HG03521 (cell line): ENCODE measurements around the gene RASEF.

ENCODE experiments used
- ATAC-seq: cut with Tn5 transposase; IDR thresholded peaks from one replicate; pipeline ENCODE4 v1.9.1; 2021; ENCODE audit warnings: mild to moderate bottlenecking, moderate library complexity; ENCODE audit not compliant: unreplicated experiment

The RASEF gene

DNA sequence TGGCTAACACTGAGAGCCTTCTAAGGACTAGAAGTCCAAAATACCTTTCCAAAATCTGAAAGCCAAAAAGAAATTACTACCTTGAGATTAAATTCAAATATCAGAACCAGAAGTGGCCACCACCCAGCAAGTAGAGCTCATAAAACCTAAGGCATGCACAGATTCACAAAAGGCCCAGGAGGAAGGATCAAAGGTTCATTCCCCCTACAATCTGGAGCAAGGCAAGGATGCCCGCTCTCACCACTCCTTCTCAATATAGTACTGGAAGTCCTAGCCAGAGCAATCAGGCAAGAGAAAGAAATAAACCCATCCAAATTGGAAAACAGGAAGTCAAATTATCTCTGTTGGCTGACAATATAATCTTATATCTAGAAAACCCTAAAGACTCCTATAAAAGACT is 6.0 kb downstream of the RASEF start:
- no peak for ATAC-seq

DNA sequence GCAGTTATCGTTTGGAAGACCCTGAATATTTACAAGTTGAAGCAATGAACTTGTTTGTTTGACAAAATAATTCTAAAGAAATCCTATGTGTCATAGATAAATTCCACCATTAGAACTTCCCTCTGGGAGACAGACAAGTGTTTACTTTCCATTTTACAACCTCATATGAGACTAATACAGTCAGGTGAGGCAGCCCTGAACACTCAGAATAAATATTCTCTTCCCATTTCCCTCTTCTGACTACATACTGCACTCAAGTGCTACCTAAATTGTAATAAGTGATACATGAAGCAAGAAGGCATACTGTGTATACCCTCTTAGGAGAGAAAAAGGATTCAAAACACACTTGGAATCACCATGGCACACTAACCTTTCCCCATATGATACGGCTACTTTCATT is 6.8 kb downstream of the RASEF start:
- no peak for ATAC-seq

DNA sequence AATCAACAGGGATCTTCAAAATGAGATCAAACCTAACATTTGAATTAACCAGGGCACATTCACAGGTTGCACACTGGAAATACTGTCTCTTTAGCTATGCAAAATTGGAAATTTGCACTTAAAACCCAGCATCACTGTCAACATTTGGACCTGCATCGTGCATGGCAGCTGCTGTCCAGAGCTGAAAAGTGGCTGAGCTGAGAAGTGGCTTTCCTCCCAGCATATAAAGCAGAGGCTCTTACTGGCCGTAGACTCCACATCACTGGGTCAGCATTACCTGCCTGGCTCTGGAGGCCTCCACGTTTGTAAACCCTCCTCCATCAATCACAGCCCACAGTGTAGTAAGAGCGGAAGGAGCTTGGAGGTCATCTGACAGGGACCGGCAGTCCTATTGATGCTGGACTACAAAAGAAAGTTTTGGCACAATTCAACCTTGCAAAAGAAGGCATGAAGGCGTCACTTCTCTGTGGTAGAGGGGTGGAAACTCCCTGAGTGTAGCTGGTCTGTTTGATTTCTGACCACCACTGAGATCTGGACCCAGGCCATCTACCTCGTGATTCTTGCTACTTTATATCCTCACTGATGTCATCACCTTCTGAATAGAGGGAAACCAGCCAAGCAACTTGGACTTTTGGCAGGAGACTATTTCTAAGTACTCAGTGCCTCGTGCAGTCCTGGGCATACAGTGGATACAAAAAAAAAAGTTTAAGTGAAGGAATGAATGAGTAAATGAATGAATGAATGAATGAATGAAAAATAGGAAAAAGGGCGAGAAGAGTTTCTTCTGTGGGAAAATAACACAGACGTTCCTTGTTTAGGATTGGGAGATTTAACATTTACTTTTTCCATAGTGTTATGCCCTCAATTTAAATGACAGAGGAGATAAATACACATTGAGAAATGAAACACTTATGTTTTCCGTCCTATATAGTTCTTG is 14.8 kb downstream of the RASEF start:
- no peak for ATAC-seq

DNA sequence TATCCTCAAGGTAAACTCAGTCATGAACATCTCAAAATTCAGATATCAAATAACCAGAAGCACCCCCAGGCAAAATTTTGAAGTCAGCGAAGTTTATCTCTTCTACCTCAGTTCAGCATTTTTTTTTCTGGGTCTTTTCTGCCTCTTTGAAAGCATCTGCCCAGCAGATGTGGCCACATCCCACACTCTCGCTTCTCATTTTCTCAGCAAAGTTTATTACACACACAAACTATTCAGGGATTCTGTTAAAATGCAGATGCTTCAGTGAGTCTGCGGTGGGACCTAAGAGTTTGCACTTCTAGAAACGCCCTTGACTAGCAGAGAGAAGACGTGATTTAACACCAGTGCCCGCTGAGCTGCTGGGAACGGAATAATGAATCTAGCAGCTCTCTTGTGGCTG is 19.3 kb downstream of the RASEF start:
- no peak for ATAC-seq

DNA sequence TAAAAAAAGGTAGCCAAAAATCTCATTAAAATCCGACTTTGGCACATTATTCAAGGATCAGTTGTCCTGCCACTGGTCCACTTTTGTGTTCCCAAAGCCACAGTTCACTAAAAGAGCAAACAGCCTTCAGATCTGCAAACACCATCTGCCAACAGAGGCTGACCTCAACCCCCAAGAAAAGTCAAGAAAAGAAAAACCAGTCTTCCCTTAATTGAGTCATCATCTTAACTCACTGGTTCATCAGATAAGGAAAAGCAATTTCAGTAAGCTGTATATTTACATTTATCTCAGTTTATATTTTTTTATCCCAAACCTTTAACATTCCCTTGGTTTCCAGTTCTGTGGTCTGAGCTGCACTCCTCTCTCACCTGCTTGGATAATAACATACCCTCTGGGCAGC is 21.2 kb downstream of the RASEF start:
- no peak for ATAC-seq

DNA sequence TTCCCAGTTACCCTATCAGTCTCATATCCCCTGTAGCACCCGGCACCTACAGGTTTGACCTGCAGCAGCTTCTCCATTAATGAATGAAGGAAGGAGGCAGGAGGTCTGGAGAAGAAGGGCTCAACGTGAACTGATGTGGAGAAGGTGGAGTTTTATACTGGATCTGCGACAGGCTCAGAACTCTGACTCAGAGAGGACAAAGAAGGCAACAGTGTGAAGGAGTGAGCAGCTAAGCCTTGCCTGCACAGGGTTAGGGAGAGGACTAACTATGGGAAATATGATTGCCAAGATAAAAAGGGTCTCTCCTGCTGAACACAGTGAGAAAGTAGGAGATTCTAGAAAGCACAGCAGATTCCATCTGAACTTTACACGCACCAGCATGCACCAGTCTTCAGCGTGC is 23.6 kb downstream of the RASEF start:
- no peak for ATAC-seq

DNA sequence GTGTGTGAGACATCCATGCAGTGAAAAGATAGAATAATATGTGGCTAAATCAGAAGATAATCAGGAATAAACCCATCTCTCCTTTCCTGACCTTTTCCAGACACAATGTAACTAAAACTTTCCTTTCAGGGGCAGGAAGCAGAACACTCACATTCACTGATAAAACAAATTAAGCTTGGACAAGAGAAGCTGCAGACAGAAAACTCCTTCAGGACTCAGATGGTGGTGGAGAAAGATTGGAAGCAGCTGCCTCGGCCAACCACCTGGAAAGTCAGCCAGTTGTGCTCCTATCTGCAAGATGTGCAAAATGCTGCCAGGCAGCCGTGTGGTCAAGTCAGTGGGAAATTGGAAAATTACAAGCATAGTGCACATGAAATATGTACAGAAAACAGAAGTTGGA is 26.9 kb downstream of the RASEF start:
- no peak for ATAC-seq

DNA sequence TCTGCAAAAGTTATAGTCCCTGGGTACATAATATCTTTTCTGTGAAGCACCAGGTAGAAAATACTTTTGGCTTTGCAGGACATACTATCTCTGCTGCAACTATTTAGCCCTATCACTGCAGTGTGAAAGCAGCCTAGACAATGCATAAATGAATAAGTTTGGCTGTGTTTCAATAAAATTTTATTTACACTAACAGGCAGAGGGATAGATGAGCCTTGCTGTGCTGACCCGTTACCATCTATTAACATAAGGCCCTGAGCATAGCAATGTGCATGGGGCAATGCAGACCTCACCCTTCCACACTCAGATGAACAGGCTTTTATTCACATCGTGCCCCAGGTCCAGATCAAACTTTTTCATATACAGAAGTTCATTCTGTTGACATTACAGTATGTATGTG is 27.8 kb downstream of the RASEF start:
- ATAC-seq, result no peak

DNA sequence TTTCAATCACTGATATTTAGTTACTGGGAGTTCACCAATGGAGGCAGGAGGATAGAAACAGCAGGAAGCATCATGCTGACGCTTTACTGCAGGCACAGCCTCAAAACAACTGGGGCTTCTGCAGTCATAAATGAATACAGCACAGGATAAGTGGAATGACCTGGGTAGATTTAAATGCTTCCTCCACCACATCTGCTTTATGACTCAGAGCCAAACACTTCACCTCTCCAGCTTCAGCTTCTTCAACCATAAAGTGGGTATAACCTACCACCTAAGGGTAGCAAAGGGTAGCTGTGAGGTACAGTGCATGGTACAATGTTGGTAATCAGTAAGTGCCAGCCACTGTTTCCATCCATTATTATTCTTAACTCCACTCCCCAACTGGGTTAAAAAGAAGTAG is 28.4 kb downstream of the RASEF start:
- no peak for ATAC-seq

DNA sequence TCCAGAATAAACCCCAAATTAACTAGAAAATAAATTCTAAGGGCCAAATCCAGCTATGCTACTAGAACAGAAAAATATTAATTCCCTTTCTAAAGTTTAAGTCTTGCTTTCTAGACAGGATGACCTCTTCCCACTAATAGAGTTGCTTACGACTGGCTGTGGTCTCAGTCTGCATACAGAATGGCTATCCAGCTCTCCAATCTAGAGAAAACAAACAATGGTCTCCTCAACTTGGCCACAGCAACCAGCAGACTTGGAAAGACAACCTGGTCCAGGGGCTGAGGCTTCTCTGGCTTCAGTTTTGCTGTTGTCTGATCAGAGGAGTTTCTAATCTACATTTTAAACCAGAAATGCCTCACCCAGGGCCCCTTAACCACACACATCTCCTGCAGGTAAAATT is 28.9 kb downstream of the RASEF start:
- ATAC-seq, result no peak

DNA sequence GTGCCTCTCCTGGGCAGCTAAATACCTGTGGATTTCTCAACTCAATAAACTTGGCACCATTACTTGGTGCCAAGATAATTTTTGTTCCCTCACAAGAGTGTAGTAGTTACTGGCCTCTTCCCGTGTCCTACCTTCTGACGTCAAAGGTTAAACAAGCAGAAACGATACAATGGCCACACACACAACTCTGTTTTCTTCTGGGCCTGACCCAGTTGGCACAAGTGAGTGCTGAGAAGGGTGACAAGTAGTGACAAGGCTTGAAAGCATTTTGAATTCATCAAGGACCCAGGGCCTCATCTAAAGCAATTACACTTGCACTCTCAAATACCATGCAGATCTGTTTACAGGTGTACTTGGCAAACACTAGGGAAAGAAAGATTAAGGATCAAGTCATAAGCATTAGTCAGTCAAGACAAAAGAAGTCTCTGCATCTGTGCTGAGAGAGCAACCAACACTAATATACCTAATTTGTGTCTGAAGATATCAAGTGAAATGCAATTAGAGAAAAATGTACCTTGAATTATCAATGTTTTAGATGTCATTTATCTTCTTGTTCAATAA is 30.8 kb downstream of the RASEF start:
- no peak for ATAC-seq

DNA sequence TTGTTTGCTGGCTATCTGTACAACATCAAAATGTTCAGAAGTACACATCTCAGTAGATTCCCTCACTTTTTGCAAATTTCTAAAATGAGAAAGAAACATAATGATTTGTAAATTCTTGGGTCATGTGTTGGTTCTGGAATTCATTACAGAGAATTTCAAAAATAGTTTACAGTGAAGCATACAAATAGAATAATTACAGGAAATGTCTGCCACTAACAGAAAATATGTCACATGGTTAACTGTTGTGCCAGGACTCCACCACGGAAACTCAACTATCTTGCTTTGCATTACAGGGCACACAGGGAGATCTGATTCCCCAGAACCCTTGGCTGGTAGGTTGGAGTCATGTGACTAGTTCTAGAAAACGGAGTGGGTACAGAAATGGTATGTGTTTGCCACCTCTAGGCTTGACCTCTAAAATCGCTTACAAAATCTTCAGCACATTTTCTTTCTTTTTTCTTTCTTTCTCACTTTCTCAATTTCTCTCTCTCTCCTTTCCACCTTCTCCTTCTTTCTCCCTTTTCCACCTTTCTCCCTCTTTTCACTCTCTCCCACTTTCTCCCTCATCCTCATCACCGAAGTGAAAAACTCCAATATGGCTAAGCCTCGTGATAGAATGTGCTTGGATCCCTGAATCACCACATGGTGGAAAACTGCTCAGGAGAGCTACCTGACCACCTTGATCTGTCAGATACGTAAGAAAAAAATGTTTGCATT is 32.4 kb downstream of the RASEF start:
- no peak for ATAC-seq

DNA sequence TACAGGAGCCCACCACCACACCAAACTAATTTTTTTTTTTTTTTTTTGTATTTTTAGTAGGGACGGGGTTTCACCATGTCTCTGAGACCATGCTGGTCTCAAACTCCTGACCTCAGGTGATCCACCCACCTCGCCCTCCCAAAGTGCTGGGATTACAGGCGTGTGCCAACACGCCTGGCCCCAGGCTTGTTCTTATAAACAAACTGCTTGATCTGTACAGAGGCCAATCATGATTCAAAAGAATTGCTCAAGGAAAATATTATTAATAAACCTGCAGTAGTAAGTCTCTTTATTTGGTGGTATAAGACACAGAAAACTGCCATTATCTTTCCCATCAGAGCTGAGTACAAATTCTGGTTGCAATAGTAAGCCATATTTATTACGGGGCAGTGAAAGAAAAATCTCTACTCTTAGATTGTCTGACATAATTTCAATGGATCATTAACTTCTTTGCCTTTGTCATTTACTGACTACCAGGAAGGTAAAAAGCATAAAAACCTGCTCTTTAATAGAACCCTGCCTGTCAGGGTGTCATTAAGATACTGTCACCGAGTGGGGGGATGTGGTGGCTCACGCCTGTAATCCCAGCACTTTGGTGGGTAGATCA is 33.3 kb downstream of the RASEF start:
- ATAC-seq, result no peak

DNA sequence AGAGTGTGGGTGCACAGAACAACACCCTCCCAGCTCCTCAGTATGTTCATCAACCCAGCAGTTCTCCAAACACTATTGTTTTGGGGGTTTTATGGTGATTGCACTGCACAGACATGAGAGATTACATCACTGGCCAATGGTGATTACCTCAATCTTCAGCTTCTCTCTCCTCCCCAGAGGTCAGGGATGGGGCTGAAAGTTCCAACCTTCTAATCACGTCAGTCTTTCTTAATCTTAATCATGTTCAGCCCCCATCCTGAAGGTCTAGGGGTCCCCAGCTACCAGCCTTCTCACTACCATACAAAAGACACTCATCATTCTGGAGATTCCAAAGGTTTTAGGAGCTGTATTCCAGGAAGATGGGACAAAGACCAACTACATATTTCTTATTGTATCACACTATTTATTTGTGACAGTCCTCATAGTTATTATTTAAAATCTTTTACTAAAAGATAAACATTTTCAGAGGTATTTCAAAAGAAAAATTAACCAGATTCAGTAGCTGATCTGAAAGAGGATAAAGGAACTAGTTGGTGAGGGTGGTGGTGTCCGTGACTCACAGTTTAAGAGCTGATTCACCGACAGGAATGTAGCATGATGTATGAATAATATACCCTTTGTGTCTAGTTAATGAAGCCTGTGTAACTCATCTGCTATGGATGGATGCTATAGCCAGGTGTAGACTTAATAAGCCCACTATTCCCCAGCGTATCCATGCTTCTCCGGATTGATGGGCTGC is 35.6 kb downstream of the RASEF start:
- ATAC-seq, result no peak

DNA sequence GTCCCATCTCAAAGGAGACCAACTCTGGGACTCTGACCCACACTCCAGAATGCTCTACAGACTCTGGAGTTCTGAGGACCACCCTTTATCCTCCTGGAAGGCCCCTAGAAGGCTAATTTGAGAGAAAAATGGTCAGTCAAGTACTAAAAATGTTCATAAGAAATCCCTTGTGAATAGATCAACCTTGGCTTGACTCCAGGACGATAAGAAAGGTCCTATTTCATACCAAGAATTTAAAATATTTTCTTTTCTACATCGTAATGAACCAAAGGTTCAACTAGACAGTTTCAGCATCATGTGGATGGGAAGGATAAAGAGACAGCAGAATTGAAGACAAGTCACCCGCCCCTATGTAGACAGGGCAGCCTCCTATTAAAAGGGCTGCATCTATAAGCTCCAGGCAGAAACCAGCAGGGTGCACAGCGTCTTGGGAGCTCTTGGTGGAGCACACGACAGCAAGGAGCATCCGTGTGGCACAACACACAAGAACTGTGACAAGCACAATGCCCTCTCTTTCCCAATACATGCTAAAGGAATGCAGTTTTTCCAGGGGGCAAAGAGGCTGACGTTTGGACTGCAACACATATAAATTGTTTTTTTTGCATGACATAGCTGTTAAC is 38.3 kb downstream of the RASEF start:
- ATAC-seq, result no peak

DNA sequence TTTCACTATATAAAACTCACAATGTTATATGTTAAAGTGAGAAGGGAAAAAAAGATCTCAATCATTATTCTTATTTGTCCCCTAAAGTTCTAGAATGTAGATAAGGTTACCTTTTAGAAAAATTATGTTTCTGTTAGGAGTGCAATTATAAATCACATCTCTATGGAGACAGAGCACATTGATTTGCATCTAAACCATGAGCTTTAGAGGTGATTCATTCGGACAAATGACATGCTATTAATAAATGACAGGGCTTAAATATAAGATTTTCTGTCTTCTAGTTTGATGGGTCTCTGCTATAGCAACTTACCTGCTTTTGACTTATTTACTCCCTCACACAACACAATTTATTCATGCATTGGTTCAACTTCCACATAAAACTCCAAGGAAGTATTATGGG is 39.8 kb downstream of the RASEF start:
- no peak for ATAC-seq

DNA sequence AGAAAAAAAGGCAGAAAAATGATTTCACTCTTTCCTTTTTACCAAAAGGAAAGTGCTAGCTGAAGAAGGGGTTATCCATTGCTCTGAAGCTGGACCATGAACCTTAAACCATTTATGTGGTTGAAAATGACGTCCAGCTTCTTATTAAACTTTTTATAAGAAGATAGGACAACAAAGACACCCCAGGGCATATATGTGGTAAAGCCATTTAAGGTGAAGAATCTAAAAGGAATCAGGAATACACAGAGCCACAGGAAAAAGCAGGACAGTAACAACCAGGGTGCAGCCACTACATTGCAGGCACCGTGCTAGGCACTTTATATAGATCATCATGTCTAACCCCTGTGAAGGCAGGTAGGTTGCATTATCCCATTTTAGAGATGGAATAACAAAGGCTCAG is 42.1 kb downstream of the RASEF start:
- no peak for ATAC-seq

DNA sequence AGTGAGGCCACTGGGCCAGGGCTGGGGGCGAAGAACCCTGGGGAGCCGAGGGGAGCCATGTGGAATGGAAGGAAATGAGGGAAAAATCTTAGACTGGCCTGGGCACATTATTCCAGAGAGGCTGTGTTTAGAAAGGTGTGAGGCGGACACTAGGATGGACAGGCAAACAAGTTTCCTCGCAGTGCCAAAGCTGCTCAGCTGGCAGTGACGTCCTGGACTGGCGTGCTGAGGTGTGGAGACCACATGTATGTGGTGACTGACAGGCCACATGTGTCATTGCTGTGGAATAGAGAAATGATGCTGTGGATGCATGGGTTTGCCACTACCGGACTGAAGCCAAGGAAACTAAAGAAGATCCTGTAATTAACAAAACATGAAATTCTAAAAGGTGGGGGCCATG is 42.6 kb downstream of the RASEF start:
- no peak for ATAC-seq

DNA sequence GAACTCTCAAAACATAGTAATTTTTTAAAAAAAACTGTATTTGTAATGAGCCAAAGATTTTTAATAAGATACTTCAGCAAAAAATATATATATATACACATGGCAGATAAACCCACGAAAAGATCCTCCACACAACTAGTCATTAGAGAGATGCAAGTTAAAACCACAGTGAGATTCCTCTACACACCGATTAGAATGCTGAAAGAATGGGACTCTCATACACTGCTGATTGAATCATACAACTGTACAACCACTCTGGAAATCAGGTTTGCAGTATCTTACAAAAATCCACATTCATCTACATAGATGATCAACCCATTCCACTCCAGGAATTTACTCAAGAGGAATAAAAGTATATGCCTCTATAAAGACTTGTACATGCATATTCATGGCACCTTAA is 43.7 kb downstream of the RASEF start:
- no peak for ATAC-seq

DNA sequence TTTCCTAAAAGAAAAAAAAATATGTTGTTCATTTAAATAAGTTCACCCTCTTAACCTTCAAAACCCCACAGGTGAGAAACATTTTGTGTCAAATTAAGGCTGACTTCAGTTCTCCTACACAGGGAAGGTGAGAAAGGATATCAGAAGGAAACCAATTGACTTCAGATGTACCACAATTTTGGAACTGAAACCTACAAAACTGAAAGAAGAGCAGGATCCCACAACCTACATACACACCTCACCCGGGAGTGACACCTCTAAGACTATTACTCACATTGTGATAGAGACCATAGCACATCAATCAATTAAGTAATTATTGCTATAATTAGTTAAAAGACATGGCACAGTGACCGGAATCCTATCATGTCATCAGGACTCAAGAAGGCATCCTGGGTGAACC is 47.0 kb downstream of the RASEF start:
- no peak for ATAC-seq
